Panc1 (cell line): Measurements from ENCODE around the gene CEBPA.

ENCODE experiments used
- CTCF ChIP-seq: fragments of 450-650 bp; IDR thresholded peaks from 2 replicates; pipeline ENCODE4 v1.5.1; 2017; ENCODE audit warnings: mild to moderate bottlenecking
- POLR2AphosphoS5 ChIP-seq: IDR thresholded peaks from 2 replicates; pipeline ENCODE4 v1.6.1; 2012; ENCODE audit warnings: mild to moderate bottlenecking, low read depth, low read length, moderate library complexity
- REST ChIP-seq, 2 experiments: IDR thresholded peaks; 2 replicates each; pipeline ENCODE4 v1.6.1; 2011 to 2012; ENCODE audit warnings: low read depth in 2 of 2, control low read depth in 1 of 2, low read length in 1 of 2, mild to moderate bottlenecking in 1 of 2, moderate library complexity in 1 of 2; ENCODE audit not compliant: insufficient read depth in 1 of 2
- SIN3A ChIP-seq: IDR thresholded peaks from 2 replicates; pipeline ENCODE4 v1.6.1; 2012; ENCODE audit warnings: low read depth, mild to moderate bottlenecking, low read length, moderate library complexity, borderline replicate concordance; ENCODE audit not compliant: insufficient read depth
- TCF7L2 ChIP-seq: IDR thresholded peaks from 2 replicates; pipeline ENCODE4 v1.6.1; 2011; ENCODE audit warnings: mild to moderate bottlenecking, low read depth, low read length, inconsistent platforms

GRCh38 chr19:33267706-33268105 is 34.6 kb downstream of the CEBPA start:
- TF ChIP-seq CTCF (no peak), REST (IDR thresholded peaks at IDR 0.05; ENCODE audit: insufficient read depth in 1 of 2, low read depth in 2 of 2, low read length in 1 of 2) (no peak), POLR2AphosphoS5 (no peak), SIN3A (no peak), TCF7L2 (no peak)
